Tibial nerve (tissue), 4 donors: ENCODE results near the gene OFD1. TPM values are rescaled to one million over a fixed set of nuclear protein-coding genes. Genes with fewer than 3 reads are reported as not detected.

Source experiments
- DNase-seq, 2 donors: peaks; one replicate each; pipeline ENCODE4 v3.0.0-alpha.2; 2019; ENCODE audit warnings: low spot score in 2 of 2
- H3K27ac ChIP-seq, 4 donors: fragments of 200-600 bp; sonication (generic) in 3 of 4; one replicate each; pipeline ENCODE4 v1.5.1; 2017 to 2019; ENCODE audit warnings: mild to moderate bottlenecking in 1 of 4
- H3K27me3 ChIP-seq, 2 donors: fragments of 200-600 bp; sonication (generic) in 1 of 2; one replicate each; pipeline versions ENCODE4 v1.5.1 to v1.6.0; 2017 to 2019
- H3K36me3 ChIP-seq, 3 donors: fragments of 200-600 bp; sonication (generic); one replicate each; pipeline ENCODE4 v1.5.1; 2018 to 2019
- H3K4me1 ChIP-seq, 4 donors: fragments of 200-600 bp; sonication (generic) in 3 of 4; one replicate each; pipeline ENCODE4 v1.5.1; 2017 to 2019
- H3K4me3 ChIP-seq, 4 donors: fragments of 200-600 bp; sonication (generic) in 3 of 4; one replicate each; pipeline ENCODE4 v1.5.1; 2017 to 2019; ENCODE audit warnings: mild to moderate bottlenecking in 1 of 4, moderate library complexity in 1 of 4
- H3K9me3 ChIP-seq, 4 donors: fragments of 200-600 bp; sonication (generic) in 3 of 4; one replicate each; pipeline ENCODE4 v1.5.1; 2017 to 2019
- CTCF ChIP-seq, 5 experiments: fragments of 200-600 bp in 3 of 5; fragments of 450-650 bp in 2 of 5; sonication (generic) in 3 of 5; IDR thresholded peaks; one replicate each; pipeline ENCODE4 v1.5.1; 2016 to 2019; ENCODE audit warnings: antibody characterized with exemption in 5 of 5, mild to moderate bottlenecking in 3 of 5, moderate library complexity in 2 of 5
- EP300 ChIP-seq, 2 donors: sonication (generic); formaldehyde crosslinking; IDR thresholded peaks; one replicate each; pipeline ENCODE4 v1.6.1; 2017; ENCODE audit warnings: antibody characterized with exemption in 2 of 2, mild to moderate bottlenecking in 1 of 2
- POLR2A ChIP-seq, 2 donors: fragments of 450-650 bp; IDR thresholded peaks; one replicate each; pipeline ENCODE4 v1.6.1; 2017; ENCODE audit warnings: antibody characterized with exemption in 2 of 2, mild to moderate bottlenecking in 2 of 2, moderate library complexity in 2 of 2
- WGBS, 2 donors: methylation state at CpG; one replicate each; pipeline ENCODE4 v1.1.5; 2018; 5-methylcytosine and 5-hydroxymethylcytosine counted together
- total RNA-seq, 4 donors: library from RNA; depleted of rRNA; stranded (reverse); fragments of >200 nt; gene quantifications; one replicate each; pipeline ENCODE4 v1.1.0, GENCODE V29; 2016

The OFD1 gene
- total RNA-seq, 4 donors from 2014 or later = 14.7 to 38.1 (median 31.3) TPM

- H3K9me3 ChIP-seq = no peaks in the 10 kb centered on the region
- H3K36me3 ChIP-seq = peaks cover 0 to 20% (median 0%) of the 10 kb centered on the region in 3 donors
- 96 to 97% methylated on average over 3 of the region's 3 CpGs for WGBS, 2 donors
- peaks cover 0 to 5% (median 2%) of the 10 kb centered on the region in 4 donors for H3K4me1 ChIP-seq
- DNase-seq = no peak
- no peak overlapping the region for H3K4me3 ChIP-seq
- no peaks in the 10 kb centered on the region for H3K27me3 ChIP-seq
- no peak for TF ChIP-seq CTCF (IDR thresholded peaks at IDR 0.05)
- no peak overlapping the region for H3K27ac ChIP-seq
Observed at GRCh38 chrX:13775837-13776236, 41.3 kb downstream of the OFD1 start.

- Histone ChIP-seq H3K27ac (peak overlapping the region in 1 of 4 donors; percentile 18), H3K4me1 (peaks cover 0 to 6% (median 0%) of the 10 kb centered on the region in 4 donors), H3K36me3 (peaks cover 0 to 20% (median 0%) of the 10 kb centered on the region in 3 donors), H3K27me3 (no peaks in the 10 kb centered on the region), H3K9me3 (no peaks in the 10 kb centered on the region), H3K4me3 (no peak overlapping the region)
- WGBS, 2 donors = 59 to 82% methylated on average over 4 of the region's 4 CpGs
- TF ChIP-seq CTCF (IDR thresholded peaks at IDR 0.05) (no peak), EP300 (IDR thresholded peaks at IDR 0.05) (no peak), POLR2A (IDR thresholded peaks at IDR 0.05) (no peak)
- no peak for DNase-seq
Observed at GRCh38 chrX:13776387-13776786, 41.8 kb downstream of the OFD1 start.

DNA sequence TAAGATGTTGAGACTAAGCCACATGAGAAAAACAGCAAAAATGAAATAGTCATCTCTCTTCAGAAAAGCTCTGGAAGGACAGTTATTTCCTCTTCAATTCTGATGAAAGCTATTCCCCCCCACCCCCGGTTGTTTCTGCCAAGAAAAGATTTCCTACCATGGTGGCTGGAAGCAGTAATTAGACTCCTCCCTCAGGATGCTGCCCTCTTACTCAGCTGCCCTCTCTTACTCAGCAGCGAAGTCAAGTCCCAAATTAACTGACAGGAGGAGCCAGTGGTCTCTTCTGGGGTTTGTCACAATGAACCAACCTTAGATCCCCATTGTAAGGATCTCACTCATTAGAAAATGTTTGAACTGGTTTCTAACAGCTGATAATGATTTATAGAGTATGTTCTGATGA is 44.4 kb downstream of the OFD1 start:
- Histone ChIP-seq H3K4me3 (no peak overlapping the region), H3K9me3 (no peaks in the 10 kb centered on the region), H3K27ac (peak overlapping the region in 2 of 4 donors; percentile 44 to 59), H3K36me3 (peaks cover 0 to 20% (median 0%) of the 10 kb centered on the region in 3 donors), H3K27me3 (no peaks in the 10 kb centered on the region), H3K4me1 (peaks cover 0 to 6% (median 0%) of the 10 kb centered on the region in 4 donors)
- 7 to 24% methylated on average over 2 of the region's 2 CpGs for WGBS, 2 donors
- DNase-seq = no peak
- TF ChIP-seq POLR2A (IDR thresholded peaks at IDR 0.05) (no peak), CTCF (IDR thresholded peaks at IDR 0.05) (no peak), EP300 (IDR thresholded peaks at IDR 0.05) (no peak)

DNA sequence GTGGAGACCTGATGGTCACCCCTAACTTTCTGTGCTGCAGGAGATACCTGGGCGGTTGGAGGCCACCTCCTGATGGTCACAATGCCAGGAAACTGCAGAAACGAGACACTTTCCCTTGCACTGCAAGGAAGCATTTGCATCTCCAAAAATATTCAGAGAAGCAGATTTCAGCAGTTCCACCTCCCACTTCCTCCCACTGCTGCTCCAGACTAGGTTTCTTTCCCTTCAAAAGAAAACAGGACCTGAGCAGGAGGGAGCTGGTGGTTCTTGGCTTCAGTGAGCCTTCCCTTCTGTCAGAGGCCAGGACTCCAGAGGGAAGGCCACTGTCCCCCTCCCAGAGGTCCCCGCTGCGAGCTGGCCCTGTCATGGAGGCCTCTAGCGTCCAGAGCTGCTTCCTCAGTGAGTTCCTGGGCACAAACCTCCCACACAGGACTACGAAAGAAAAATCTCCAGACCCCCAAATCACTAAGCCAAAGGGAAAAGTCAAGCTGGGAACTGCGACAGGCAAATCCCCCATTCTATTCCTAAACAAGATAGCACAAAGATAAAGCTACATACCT is 46.4 kb downstream of the OFD1 start:
- no peak for DNase-seq
- H3K27ac ChIP-seq = peak overlapping the region in 2 of 4 donors; percentile 44 to 58
- no peak for TF ChIP-seq CTCF (IDR thresholded peaks at IDR 0.05)
- no peak for TF ChIP-seq EP300 (IDR thresholded peaks at IDR 0.05)
- TF ChIP-seq POLR2A (IDR thresholded peaks at IDR 0.05) = no peak
- 45 to 65% methylated on average over 5 to 7 of the region's 7 CpGs for WGBS, 2 donors
- no peaks in the 10 kb centered on the region for H3K9me3 ChIP-seq
- H3K4me3 ChIP-seq = no peak overlapping the region
- peaks cover 0 to 6% (median 0%) of the 10 kb centered on the region in 3 donors for H3K36me3 ChIP-seq
- peaks cover 0 to 10% (median 0%) of the 10 kb centered on the region in 4 donors for H3K4me1 ChIP-seq
- H3K27me3 ChIP-seq = no peaks in the 10 kb centered on the region

GRCh38 chrX:13786048-13786447 is 51.5 kb downstream of the OFD1 start:
- TF ChIP-seq EP300 (IDR thresholded peaks at IDR 0.05) (no peak), POLR2A (IDR thresholded peaks at IDR 0.05) (no peak), CTCF (IDR thresholded peaks at IDR 0.05) (no peak)
- Histone ChIP-seq H3K9me3 (no peaks in the 10 kb centered on the region), H3K4me1 (peaks cover 0 to 13% (median 1%) of the 10 kb centered on the region in 4 donors), H3K27me3 (no peaks in the 10 kb centered on the region), H3K4me3 (no peak overlapping the region), H3K27ac (peak overlapping the region in 2 of 4 donors; percentile 65 to 88), H3K36me3 (no peaks in the 10 kb centered on the region)
- 76 to 83% methylated on average over 2 to 8 of the region's 8 CpGs for WGBS, 2 donors
- DNase-seq = no peak
